GM23338 (cell line): ENCODE results near the gene HSPB2. TPM values are rescaled to one million over a fixed set of nuclear protein-coding genes. Genes with fewer than 3 reads are reported as not detected.
A peak's percentile ranks its signal among the peaks of the same experiment; 100 is the strongest.

Source experiments
- CREB1 ChIP-seq: fragments of 250-450 bp; sonication (Bioruptor Pico); IDR thresholded peaks from 2 replicates; pipeline ENCODE4 v1.5.0; 2020; ENCODE audit warnings: low read depth, mild to moderate bottlenecking, moderate library complexity
- EZH2 ChIP-seq: fragments of 200-600 bp; sonication (generic); IDR thresholded peaks from one replicate; pipeline ENCODE4 v1.8.0; 2017; ENCODE audit warnings: antibody characterized with exemption, mild to moderate bottlenecking, low read depth; ENCODE audit not compliant: unreplicated experiment
- EZH2phosphoT487 ChIP-seq: fragments of 200-600 bp; sonication (generic); IDR thresholded peaks from one replicate; pipeline ENCODE4 v1.8.1; 2018; ENCODE audit warnings: antibody characterized with exemption; ENCODE audit not compliant: unreplicated experiment
- JUNB ChIP-seq: IDR thresholded peaks from one replicate; pipeline ENCODE4 v1.6.1; 2016; ENCODE audit warnings: antibody characterized with exemption; ENCODE audit not compliant: unreplicated experiment
- NANOG ChIP-seq: IDR thresholded peaks from 2 replicates; pipeline ENCODE4 v1.6.1; 2016; ENCODE audit warnings: antibody characterized with exemption, borderline replicate concordance
- ZNF114 ChIP-seq: fragments of 250-450 bp; sonication (Bioruptor Pico); IDR thresholded peaks from 2 replicates; pipeline ENCODE4 v1.5.0; 2020; ENCODE audit warnings: mild to moderate bottlenecking, moderate library complexity
- polyA plus RNA-seq: library from polyadenylated mRNA; unstranded; fragments of >200 nt; fragmentation: Nextera tagmentation; extraction: Ambion mirVana; gene quantifications from 2 replicates; pipeline ENCODE4 v1.2.1, GENCODE V29; 2016
- small RNA-seq: library from RNA; depleted of rRNA; stranded (forward); fragments of <200 nt; gene quantifications from one replicate; pipeline ENCODE3, GENCODE V24; 2014; ENCODE audit warnings: low replicate concordance
- total RNA-seq: library from RNA; depleted of rRNA; stranded (reverse); fragments of >200 nt; shearing (Covaris generic); gene quantifications from 2 replicates; pipeline ENCODE4 v1.2.3, GENCODE V29; 2014; rRNA removed
- TF ChIP-seq, protein P1 (sequence below): fragments of 250-450 bp; sonication (Bioruptor Pico); IDR thresholded peaks from 2 replicates; pipeline ENCODE4 v1.5.0; 2020; ENCODE audit warnings: mild to moderate bottlenecking, moderate library complexity

HSPB2 gene
- total and polyA plus RNA-seq, 2 experiments from 2014 or later: 1.0 to 2.6 TPM

DNA sequence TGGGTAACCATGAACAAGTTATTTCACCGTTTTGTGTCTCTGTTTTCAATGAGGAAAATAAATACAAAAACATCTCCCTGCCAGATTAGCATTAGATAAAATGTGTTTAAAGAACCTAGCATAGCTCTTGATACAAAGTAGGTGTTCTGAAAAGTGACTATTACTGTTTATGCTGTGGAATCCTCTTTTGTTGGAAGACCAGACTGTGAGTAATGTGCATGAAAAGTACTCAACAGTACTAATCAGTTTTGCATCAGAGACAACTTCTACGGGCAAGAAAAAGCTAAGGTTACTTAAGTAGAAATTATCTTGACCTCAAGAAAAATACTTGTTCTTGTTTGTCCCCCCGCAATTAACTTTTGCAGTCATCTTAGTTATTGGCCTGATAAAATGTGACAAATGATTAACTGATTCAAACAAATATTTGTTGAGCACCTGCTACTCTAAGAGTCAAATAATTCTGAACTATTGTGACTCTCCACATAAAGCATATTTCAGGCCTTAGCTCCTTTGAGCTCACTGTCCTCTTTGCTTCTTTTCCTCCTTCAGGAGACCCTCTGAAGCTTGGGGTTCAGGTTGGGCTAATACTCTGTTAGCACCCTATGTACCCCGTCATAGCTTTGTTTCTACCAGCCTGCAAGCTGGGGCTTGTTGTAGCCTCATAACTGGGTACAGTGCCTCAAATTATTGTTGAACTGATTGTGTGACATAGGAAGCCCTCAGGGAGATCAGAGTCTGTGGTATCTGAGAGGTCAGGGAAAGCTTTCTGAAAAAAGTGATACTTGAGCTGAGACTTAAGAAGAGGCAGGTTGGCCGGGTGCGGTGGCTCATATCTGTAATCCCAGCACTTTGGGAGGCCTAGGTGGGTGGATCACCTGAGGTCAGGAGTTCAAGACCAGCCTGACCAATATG is 49.1 kb downstream of the HSPB2 start (continued):
- no peak for TF ChIP-seq EZH2phosphoT487
- TF ChIP-seq CREB1: no peak
- TF ChIP-seq EZH2: no peak
- TF ChIP-seq, protein P1, sequence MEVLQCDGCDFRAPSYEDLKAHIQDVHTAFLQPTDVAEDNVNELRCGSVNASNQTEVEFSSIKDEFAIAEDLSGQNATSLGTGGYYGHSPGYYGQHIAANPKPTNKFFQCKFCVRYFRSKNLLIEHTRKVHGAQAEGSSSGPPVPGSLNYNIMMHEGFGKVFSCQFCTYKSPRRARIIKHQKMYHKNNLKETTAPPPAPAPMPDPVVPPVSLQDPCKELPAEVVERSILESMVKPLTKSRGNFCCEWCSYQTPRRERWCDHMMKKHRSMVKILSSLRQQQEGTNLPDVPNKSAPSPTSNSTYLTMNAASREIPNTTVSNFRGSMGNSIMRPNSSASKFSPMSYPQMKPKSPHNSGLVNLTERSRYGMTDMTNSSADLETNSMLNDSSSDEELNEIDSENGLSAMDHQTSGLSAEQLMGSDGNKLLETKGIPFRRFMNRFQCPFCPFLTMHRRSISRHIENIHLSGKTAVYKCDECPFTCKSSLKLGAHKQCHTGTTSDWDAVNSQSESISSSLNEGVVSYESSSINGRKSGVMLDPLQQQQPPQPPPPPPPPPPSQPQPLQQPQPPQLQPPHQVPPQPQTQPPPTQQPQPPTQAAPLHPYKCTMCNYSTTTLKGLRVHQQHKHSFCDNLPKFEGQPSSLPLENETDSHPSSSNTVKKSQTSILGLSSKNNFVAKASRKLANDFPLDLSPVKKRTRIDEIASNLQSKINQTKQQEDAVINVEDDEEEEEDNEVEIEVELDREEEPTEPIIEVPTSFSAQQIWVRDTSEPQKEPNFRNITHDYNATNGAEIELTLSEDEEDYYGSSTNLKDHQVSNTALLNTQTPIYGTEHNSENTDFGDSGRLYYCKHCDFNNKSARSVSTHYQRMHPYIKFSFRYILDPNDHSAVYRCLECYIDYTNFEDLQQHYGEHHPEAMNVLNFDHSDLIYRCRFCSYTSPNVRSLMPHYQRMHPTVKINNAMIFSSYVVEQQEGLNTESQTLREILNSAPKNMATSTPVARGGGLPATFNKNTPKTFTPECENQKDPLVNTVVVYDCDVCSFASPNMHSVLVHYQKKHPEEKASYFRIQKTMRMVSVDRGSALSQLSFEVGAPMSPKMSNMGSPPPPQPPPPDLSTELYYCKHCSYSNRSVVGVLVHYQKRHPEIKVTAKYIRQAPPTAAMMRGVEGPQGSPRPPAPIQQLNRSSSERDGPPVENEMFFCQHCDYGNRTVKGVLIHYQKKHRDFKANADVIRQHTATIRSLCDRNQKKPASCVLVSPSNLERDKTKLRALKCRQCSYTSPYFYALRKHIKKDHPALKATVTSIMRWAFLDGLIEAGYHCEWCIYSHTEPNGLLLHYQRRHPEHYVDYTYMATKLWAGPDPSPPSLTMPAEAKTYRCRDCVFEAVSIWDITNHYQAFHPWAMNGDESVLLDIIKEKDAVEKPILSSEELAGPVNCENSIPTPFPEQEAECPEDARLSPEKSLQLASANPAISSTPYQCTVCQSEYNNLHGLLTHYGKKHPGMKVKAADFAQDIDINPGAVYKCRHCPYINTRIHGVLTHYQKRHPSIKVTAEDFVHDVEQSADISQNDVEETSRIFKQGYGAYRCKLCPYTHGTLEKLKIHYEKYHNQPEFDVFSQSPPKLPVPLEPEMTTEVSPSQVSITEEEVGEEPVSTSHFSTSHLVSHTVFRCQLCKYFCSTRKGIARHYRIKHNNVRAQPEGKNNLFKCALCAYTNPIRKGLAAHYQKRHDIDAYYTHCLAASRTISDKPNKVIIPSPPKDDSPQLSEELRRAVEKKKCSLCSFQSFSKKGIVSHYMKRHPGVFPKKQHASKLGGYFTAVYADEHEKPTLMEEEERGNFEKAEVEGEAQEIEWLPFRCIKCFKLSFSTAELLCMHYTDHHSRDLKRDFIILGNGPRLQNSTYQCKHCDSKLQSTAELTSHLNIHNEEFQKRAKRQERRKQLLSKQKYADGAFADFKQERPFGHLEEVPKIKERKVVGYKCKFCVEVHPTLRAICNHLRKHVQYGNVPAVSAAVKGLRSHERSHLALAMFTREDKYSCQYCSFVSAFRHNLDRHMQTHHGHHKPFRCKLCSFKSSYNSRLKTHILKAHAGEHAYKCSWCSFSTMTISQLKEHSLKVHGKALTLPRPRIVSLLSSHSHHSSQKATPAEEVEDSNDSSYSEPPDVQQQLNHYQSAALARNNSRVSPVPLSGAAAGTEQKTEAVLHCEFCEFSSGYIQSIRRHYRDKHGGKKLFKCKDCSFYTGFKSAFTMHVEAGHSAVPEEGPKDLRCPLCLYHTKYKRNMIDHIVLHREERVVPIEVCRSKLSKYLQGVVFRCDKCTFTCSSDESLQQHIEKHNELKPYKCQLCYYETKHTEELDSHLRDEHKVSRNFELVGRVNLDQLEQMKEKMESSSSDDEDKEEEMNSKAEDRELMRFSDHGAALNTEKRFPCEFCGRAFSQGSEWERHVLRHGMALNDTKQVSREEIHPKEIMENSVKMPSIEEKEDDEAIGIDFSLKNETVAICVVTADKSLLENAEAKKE: no peak
- no peak for TF ChIP-seq ZNF114
- TF ChIP-seq JUNB: no peak
- TF ChIP-seq NANOG: no peak

Small RNAs within 50 kb of the gene (small RNA-seq; reads per million reads assigned to genes)
- gene C11orf52: not detected
- not detected for gene GNG5P3
- not detected for gene RNA5SP351
- 0.32 reads per million, percentile 16 among the genes with 10 or more reads in this experiment for gene RPL37AP8

Other genes starting within 250 kb of the HSPB2 start
- gene PPP2R1B, start 146.3 kb upstream of the HSPB2 start, total RNA-seq: 75.3 and 82.0 TPM in 2 replicates
- gene PPP2R1B, start 146.3 kb upstream of the HSPB2 start, polyA plus RNA-seq: 15.9 and 18.5 TPM in 2 replicates
- 20.2 and 31.1 TPM in 2 replicates for gene ALG9, start 41.2 kb upstream of the HSPB2 start, total RNA-seq
- 24.8 and 25.4 TPM in 2 replicates for gene ALG9, start 41.2 kb upstream of the HSPB2 start, polyA plus RNA-seq
- 2.4 and 3.0 TPM in 2 replicates for gene FDXACB1, start 33.6 kb upstream of the HSPB2 start, total RNA-seq
- 1.6 TPM in 2 replicates for gene FDXACB1, start 33.6 kb upstream of the HSPB2 start, polyA plus RNA-seq
- 9.9 and 15.8 TPM in 2 replicates for gene CFAP68, start 33.2 kb upstream of the HSPB2 start, total RNA-seq
- 52.8 and 55.8 TPM in 2 replicates for gene CFAP68, start 33.2 kb upstream of the HSPB2 start, polyA plus RNA-seq
- 6.1 and 6.8 TPM in 2 replicates for gene CRYAB, start 964 bp upstream of the HSPB2 start, total RNA-seq
- 8.4 and 9.6 TPM in 2 replicates for gene CRYAB, start 964 bp upstream of the HSPB2 start, polyA plus RNA-seq
- gene C11orf52, start 6.2 kb downstream of the HSPB2 start, total RNA-seq: 1.0 TPM in 1 of 2 replicates, not detected in the other
- 4.1 and 4.7 TPM in 2 replicates for gene C11orf52, start 6.2 kb downstream of the HSPB2 start, polyA plus RNA-seq
- gene DIXDC1, start 24.6 kb downstream of the HSPB2 start, total RNA-seq: 17.2 and 18.1 TPM in 2 replicates
- gene DIXDC1, start 24.6 kb downstream of the HSPB2 start, polyA plus RNA-seq: 9.4 and 9.6 TPM in 2 replicates
- gene DLAT, start 112.7 kb downstream of the HSPB2 start, total RNA-seq: 58.4 and 66.5 TPM in 2 replicates
- 25.2 and 31.8 TPM in 2 replicates for gene DLAT, start 112.7 kb downstream of the HSPB2 start, polyA plus RNA-seq
- 0.16 and 0.80 TPM in 2 replicates for gene PIH1D2, start 161.3 kb downstream of the HSPB2 start, total RNA-seq
- gene PIH1D2, start 161.3 kb downstream of the HSPB2 start, polyA plus RNA-seq: 0.89 and 1.4 TPM in 2 replicates
- gene NKAPD1, start 161.6 kb downstream of the HSPB2 start, total RNA-seq: 14.6 and 18.5 TPM in 2 replicates
- 36.3 and 40.6 TPM in 2 replicates for gene NKAPD1, start 161.6 kb downstream of the HSPB2 start, polyA plus RNA-seq
- 52.4 and 53.9 TPM in 2 replicates for gene TIMM8B, start 174.0 kb downstream of the HSPB2 start, total RNA-seq
- gene TIMM8B, start 174.0 kb downstream of the HSPB2 start, polyA plus RNA-seq: 251 and 281 TPM in 2 replicates
- gene SDHD, start 174.1 kb downstream of the HSPB2 start, total RNA-seq: 127 and 157 TPM in 2 replicates
- gene SDHD, start 174.1 kb downstream of the HSPB2 start, polyA plus RNA-seq: 149 and 163 TPM in 2 replicates